Measurements from ENCODE around the gene IMPG1. TPM values are rescaled to one million over a fixed set of nuclear protein-coding genes. Genes with fewer than 3 reads are reported as not detected.
A peak's percentile ranks its signal among the peaks of the same experiment; 100 is the strongest.

The IMPG1 gene
- total and polyA plus RNA-seq, 2 of the 13 experiments (the other 11 are each of a cell fraction or from before 2014, with no cell fraction given), result not detected

- Histone ChIP-seq H3K27me3 (ENCODE audit: control insufficient read depth in 1 of 2, insufficient read depth in 2 of 2, low read length in 2 of 2) (no peaks in the 10 kb centered on the region), H3K9me3 (ENCODE audit: low read length) (no peaks in the 10 kb centered on the region), H2AFZ (ENCODE audit: low read length) (no peak overlapping the region), H3K79me2 (ENCODE audit: insufficient read depth, low read length) (no peaks in the 10 kb centered on the region), H3K4me2 (ENCODE audit: low read depth, low read length) (no peak overlapping the region), H3K36me3 (replicated peaks in 1 of 2; ENCODE audit: control insufficient read depth in 1 of 2, insufficient read depth in 2 of 2, low read length in 2 of 2) (no peaks in the 10 kb centered on the region), H4K20me1 (ENCODE audit: insufficient read depth, low read length) (no peaks in the 10 kb centered on the region), H3K9ac (ENCODE audit: insufficient read depth, low read depth, low read length) (no peak overlapping the region), H3K4me1 (ENCODE audit: insufficient read depth, low read length) (peaks cover 9% of the 10 kb centered on the region), H3K27ac (ENCODE audit: extremely low read length, insufficient read depth, low read length) (no peak overlapping the region), H3K4me3 (replicated peaks in 1 of 3; ENCODE audit: insufficient read depth in 1 of 3, low read depth in 2 of 3, low read length in 3 of 3) (no peak overlapping the region)
- BruUV-seq (replicated peaks), result no TSS peak
- FAIRE-seq, result peak; percentile 56
- POLR2A ChIA-PET, result no interaction called here
- no peak for DNase-seq (ENCODE audit: low spot score)
- WGBS (ENCODE audit: low lambda C conversion rate), result 76% methylated on average over 3 of the region's 3 CpGs
- CTCF ChIA-PET (ENCODE audit: low intra/inter-chr PET ratio, low total read pairs), result no interaction called here
- intact Hi-C loops (cut with micrococcal nuclease; ENCODE audit: unreplicated experiment) (no loop called here), in situ Hi-C loops (cut with HindIII; ENCODE audit: extremely low pct_ligation_motif_present, low pct_unique_long_range_greater_than_20kb) (no loop called here)
- ATAC-seq, result peak; percentile 86
- TF ChIP-seq NAIF1 (CRISPR knock-in tag; IDR thresholded peaks at IDR 0.05; ENCODE audit: borderline replicate concordance) (no peak), ZNF441 (CRISPR knock-in tag; IDR thresholded peaks at IDR 0.05; ENCODE audit: borderline replicate concordance) (no peak), AKNA (CRISPR knock-in tag; IDR thresholded peaks at IDR 0.05; ENCODE audit: borderline replicate concordance) (no peak), ZNF503 (CRISPR knock-in tag; IDR thresholded peaks at IDR 0.05) (no peak), MYPOP (CRISPR knock-in tag; IDR thresholded peaks at IDR 0.05) (no peak), SETDB1 (CRISPR knock-in tag; IDR thresholded peaks at IDR 0.05; ENCODE audit: borderline replicate concordance) (no peak), ATAD3A (CRISPR knock-in tag; IDR thresholded peaks at IDR 0.05) (no peak), ZNF766 (CRISPR knock-in tag; IDR thresholded peaks at IDR 0.05; ENCODE audit: borderline replicate concordance) (no peak), BATF2 (CRISPR knock-in tag; IDR thresholded peaks at IDR 0.05) (no peak), ZHX1 (CRISPR knock-in tag; IDR thresholded peaks at IDR 0.05; ENCODE audit: low read depth) (no peak)
These were observed 165.6 kb downstream of the IMPG1 start for GRCh38 chr6:75906871-75907270.
